HG03457 (cell line): ENCODE results near the gene TBL1X.
"Not testable (repeated sequence)": the region's sequence is repeated elsewhere in the genome, so short reads cannot be mapped to it uniquely, and the experiment has no call there.

ENCODE experiments used
- ATAC-seq: cut with Tn5 transposase; IDR thresholded peaks from one replicate; pipeline ENCODE4 v1.9.1; 2021; ENCODE audit warnings: moderate number of reproducible peaks; ENCODE audit not compliant: unreplicated experiment

TBL1X gene

DNA sequence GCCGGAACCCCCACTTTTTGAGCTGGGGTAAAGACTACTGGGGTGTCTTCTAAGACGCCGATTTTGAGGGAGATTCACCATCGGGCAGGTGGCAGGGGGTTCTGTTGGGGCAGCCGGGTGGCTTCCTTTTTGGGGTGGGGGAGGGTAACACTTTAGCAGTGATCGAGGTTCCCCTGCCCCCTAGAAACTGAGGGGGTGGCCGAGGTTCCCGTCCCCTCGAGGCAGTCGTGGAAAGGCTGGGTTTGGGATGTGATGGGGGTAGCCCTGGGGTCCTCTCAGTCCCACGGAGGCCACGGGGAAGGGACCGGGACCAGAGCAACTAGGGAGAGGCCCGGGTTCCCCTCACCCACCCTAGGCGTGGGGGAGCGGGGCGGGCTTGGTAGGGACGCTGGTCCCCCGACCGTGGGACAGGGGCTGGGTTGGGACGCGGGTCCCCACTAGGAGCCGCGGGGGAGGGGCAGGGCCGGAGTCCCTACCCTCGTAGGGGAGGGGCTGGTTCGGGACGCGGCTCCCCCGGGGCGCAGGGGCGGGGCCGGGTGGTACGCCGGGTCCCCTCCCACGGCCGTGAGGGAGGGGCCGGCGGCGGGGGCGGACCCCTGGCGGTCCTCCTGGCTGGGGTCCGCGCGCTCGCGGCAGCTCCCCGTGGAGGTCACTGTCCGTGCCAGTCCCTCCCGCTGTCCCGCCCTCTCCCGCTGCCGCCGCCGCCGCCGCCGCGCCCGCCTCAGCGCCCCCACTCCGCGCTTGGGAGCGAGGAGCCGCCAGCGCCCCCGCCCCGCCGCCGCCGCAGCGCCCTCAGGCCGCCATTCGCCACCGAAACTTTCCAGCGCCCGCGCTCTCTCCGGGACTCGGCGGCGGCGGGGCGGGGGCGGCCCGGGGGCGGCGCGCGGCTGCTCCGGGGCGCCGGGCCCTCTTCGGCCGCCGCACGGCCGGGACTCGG is at the start of gene TBL1X:
Gene TBL1X, plus strand, starts transcription at position 624 of the 937 bp plus-strand sequence. CDS start 188,529 bp downstream, outside the sequence.
- no peak for ATAC-seq

DNA sequence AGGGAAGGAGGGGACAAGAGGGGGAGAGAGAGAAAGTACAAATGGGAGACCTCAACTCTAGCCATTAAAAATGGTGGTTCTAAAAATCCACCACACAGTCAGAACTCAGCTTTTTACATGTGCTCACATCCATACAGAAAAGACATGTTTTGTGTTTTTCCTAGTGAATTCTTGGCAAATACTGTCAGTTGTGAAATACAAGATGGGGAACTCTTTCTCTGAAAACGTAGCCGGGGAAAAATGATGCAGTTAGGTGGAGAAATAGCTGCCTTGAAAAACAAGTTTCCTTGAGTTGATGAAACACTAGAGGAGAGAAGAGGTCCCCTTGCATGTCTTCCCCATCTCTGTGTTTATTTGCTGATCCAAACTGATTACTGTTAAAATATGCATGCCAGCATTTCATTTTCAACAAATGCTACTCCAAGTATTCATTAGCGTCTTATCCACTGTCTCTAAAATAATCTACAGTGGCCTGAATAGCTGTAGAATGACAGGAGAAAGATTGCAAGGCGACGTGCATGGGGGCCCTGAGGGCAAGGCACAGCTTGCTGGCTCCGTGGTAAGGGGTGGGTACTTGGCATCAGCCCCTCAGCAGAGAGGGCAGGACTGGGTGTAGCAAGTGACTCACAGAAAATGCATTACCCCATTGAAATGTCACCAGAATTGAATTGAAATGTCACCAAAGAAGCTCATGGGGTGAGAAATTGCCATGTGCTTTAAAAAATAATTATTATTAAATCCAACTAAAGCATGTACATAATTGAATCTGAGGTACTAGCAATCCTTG is 48.1 kb upstream of the TBL1X start:
- ATAC-seq, result no peak

DNA sequence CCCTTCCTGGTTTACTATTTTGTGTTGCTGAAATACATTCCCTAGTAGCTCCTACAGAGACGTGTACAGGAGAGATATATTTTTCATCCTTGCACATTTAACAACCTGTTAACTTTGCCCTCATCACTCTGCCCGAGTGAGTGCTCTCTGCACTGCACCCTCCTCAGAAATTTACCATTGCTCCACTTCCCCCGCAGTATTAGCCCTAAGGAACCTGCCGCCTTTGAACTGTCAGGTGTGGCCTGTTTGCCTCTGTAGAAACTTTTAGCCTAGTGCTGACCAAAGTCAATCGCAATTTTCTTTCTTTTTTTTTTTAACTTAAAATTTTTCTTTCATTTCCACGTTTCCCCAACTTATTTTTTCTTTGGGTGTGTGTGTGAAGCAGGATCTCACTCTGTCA is 46.6 kb upstream of the TBL1X start:
- no peak for ATAC-seq

DNA sequence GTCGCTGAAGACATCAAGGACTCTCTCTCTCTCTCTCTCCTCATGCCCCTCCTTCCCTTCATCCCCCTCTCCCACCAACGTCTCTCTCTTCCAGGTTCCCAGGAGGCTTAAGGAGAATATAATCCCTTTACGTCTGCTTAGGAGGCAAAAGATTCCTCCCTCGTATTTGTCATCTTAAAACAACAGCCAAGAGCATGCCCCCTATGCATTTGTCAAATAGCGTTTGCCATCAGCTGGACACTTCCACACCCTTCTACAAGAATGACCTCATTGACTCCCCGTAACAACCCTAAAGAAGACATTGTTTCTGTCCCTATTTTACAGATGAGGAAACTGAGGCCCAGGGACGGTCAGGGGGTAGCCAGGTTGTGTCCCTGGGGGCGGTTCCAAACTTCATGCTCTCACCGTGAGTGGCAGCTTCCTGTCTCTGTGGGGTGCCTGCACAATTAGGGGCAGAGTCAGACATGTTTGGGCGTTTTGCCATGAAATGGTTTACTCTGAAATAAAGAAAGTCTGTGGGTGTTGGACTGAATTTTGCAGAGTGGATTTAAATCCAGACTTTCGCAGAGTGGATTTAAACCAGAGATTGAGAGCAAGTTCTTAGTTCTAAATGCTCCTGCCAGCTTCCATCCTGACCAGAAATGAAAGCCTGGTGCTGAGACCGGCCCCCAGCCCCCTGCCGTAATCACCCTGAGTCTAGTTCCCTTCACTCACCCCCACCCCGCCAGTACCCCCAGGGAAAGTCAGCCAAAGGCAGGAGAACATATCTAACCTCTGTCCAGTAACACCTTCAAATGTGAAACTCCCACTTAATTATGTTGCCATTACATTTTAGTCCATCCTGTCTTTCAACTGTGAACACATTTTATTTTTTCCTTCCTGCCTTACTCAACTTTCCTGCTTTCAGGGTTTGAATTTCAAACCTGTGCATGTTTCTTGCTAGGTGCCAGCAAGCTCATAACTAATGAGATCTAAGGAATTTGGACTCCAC is 44.3 kb upstream of the TBL1X start:
- no peak for ATAC-seq

DNA sequence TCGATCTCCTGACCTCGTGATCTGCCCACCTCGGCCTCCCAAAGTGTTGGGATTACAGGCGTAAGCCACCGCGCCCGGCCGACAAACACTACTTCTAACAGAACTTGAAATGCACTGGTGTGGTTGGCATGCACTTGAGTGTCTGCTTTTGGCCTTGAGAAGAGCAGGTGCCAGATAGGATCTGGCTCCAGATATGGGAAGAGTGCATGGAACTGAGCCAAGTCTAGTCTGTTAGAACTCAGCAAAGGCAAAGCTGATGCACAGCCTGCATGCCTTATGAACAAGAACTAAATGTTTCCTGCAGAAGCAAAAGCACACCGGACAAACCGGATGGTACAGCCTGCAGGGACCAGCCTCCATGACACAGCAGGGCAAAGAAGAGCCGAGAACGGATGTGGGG is 35.1 kb upstream of the TBL1X start:
- ATAC-seq, result no peak

DNA sequence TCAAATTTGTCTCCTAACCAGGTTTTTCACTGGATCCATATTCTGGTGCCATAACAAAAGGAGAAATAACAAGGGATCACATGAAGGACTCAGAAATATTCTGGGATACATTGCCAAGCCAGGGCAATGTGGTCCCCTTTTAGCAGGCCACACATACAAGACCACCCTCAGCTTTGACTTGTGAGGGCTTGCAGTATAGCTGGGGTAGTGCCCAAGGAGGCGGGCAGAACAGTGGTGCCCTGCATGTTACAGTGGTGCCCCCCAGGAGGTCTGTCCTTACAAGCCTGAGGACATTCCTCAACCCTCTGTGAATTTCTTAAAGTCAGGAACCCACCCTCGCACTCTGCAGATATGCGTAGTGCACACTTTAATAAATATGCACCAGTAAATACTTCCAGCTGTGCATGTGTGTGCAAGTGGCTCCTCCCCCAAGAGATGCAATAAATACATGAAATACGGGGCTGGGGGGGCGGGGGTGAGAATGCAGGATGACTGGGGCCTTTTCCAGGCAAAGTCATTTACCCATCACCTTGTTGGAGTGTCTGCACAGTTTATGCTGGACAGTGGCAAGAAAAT is 34.4 kb upstream of the TBL1X start:
- no peak for ATAC-seq

DNA sequence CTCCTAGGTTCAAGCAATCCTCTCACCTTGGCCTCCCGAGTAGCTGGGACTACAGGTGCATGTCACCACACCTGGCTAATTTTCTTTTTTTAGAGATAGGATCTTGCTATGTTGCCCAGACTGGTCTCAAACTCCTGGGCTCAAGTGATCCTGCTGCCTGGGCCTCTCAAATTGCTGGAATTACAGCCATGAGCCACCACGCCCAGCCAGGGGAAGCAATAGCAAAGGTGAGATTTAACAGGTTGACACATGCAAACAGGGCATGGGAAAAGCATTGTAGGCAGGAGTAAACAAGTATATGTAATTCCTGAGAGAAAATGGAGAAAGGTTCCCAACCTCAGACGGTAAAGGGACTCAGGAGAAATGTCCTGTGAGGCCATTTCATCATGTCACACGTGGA is 33.6 kb upstream of the TBL1X start:
- ATAC-seq, result no peak

DNA sequence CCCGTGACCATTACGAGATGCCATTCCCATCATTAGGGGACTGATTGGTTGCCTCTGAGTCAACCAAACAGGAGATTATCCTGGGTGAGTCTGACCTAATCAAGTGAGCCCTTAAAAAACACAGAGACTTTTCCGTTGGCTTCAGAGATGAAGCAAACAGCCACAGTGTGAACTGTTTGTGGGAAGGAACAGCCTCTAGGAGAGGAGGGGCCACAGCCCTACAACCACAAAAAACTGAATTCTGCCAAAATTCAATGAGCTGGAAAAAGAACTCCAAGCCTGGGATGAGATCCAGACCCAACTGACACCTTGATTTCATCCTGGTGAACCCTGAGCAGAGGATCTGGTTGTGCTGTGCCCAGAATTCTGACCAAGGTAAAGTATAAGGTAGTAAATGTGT is 31.3 kb upstream of the TBL1X start:
- ATAC-seq, result no peak

DNA sequence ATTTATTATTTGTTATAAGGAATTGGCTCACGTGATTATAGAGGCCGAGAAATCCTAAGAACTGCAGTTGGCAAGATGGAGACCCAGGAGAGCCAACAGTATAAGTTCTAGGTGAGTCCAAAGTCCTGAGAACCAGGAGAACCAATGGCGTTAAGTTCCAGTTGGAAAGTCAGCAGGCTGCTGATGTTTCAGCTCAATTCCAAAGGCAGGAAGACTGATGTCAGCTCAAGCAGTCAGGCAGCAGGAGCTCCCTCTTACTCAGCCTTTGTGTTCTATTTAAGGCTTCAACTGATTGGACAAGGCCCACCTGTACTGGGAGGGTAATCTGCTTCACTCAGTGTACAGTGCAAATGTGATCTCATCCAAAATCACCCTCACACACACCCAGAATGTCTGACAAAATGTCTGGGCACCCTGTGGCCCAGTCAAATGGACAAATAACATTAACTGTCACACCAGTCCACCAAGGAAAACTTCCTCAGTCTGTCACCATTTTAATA is 30.8 kb upstream of the TBL1X start:
- ATAC-seq, result no peak

DNA sequence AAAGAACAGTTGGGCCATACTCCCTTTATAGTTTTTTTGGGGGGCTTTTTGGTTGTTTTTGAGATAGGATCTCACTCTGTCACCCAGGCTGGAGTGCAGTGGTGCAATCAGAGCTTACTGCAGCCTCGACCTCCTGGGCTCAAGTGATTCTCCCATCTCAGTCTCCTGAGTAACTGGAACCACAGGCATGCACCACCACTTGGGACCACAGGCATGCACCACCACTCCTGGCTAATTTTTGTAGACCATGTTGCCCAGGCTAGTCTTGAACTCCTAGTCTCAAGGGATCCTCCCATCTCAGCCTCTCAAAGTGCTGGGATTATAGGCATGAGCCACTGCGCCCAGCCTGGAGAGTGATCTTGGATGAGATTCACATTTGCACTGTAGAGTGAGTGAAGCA is 29.8 kb upstream of the TBL1X start:
- not testable (repeated sequence) for ATAC-seq

DNA sequence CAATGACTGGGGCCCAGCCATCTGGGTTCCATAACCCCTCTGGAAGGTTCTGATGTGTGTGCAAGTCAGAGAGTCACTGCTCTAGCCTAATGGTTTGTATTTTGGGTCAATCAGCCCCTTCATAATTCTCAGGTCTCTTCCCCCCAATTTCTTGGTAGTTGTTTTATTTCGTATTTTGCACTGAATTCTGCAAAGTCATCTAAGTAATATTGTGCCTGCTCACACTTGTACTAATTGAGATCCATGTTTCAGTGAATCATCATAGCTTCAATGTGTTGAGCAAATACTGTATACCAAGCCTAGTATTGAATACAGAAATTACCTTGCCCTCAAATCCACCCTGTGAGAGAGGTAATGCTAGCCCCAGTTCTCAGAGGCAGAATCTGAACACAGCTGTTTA is 28.0 kb upstream of the TBL1X start:
- no peak for ATAC-seq

DNA sequence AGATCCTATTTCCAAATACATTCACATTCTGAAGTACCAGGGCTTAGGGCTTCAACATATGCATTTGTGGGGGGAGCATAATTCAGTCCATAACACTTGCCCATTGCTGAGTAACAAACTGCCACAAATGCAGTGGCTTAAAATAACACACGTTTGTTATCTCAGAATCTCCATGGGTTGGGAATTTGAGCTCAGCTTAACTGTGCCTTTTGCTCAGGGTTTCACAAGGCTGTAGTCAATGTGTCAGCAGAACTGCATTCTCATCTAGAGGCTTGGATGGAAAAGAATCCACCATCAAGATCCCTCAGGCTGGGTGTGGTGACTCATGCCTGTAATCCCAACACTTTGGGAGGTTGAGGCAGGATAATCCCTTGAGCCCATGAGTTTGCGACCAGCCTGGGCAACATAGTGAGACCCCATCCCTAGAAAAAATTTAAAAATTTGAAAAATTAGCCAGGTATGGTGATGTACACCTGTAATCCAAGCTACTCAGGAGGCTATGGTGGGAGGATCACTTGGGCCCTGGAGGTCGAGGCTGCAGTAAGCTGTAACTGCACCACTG is 25.8 kb upstream of the TBL1X start:
- no peak for ATAC-seq

DNA sequence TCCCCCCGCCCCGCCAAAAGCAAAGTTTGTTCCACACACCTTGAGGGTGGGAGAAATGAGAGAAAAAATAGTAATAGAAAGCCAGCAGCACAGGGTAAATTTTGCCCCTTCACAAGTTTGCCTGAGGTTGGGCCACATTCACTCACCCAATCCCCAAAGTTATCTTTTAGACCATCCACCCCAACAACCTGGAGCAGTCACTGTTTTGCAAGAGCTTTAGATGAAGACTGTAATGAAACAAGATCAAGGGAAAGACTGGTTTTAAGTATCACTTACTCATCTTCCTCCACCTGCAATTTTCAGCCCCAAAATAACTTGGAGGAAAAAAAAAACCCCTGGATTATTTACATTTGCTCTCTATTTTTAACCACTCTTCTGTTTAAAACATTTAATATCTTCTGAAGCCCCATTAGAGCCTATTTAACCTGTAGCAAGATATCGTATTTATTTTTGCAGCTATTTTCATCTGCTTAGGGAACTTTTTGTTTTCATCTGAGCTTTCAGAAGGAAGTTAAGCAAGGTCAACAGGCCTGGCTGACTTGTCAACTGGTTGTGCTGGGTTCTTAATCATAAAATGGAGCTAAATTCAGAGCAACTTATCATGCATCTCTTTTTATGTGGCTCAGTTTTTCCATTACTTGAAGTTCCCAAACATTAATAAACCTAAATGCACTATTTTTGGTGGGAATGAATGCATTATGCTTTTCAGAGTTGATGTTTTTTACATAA is 24.6 kb upstream of the TBL1X start:
- no peak for ATAC-seq

DNA sequence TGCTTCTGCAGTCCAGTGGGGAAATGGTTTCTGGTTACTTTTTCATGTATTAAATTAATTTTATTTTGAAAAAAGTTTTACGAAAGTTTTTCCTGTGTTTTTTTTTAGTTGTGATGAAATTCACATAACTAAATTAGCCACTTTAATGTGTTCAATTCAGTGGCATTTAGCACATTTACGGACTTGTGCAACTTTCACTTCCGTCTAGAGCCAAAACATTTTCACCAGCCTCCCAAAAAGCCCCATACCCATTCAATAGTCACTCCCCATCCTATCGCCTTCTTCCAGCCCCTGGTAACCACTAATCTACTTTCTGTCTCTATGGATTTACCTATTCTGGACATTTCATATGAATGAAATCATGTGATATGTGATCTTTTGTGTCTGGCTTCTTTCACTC is 22.8 kb upstream of the TBL1X start:
- ATAC-seq, result no peak

DNA sequence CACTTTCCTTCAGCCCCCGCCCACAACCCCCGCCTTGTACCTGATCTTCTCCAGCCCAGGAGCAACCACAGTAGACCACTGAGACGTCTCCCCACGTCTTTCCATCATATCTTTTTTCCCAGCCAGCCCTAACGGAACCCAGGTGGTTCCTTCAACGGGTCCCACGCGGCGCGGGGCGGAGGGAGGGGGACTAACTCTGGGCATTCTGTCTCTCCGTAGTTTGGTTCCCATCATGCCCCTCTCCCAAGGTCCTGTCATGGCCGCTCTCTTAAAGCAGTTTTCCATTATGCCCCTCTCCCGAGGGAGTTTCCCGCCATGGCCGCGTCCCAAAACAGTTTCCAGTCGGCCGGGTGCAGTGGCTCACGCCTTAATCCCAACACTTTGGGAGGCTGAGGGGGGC is 21.5 kb upstream of the TBL1X start:
- ATAC-seq, result no peak

DNA sequence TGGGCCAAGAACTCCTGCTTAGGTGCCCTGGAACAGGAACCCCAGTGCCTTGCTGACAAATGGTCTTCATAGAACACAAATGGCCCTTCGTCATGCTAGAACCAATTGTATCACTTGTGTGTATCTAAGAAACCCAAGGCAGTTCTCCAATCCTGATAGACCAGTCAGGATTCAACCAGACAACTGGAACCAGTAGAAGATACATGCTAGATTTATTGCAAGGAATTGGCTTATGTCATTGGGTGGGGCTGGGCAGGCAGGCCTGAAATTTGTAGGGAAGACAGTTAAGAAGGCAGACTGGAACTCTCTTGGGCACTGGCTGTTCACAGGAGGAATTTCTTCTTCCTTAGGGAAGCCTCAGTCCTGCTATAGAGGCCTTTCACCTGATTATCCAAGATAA is 17.0 kb upstream of the TBL1X start:
- no peak for ATAC-seq

DNA sequence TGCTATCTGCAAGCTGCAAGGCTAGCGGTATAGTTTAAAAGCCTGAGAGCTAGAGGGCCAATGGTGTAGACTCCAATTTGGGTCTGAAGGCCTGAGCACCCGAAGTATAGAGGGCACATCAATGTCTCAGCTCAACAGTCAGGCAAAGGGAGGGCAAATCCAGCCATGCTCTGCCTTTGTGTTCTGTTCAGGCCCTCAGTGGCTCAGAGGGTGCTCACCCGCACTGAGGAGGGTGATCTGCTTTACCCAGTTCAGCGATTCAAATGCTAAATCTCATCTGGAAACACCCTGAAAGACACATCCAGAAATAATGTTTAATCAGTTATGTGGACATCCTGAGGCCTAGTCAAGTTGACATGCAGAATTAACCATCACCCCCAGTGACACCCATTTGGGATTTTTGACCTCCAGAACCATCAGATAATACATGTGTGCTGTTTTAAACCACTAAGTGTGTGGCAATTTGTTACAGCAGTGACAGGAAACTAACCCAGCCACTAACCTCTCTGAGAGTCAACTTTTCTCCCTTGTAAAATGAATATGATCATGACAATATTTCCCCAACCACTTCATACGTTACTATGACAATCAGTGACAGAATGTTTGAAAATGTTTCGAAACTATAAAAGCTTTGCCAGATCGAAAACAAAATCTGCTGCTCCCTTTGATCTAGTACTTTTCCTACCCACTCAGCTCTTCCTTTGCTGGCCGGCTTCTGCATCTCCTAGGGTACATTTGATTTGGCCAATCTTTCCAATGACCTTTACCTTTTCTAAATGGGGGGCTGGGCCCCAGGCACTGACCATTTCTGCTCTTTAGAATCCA is 8.4 kb upstream of the TBL1X start:
- no peak for ATAC-seq

DNA sequence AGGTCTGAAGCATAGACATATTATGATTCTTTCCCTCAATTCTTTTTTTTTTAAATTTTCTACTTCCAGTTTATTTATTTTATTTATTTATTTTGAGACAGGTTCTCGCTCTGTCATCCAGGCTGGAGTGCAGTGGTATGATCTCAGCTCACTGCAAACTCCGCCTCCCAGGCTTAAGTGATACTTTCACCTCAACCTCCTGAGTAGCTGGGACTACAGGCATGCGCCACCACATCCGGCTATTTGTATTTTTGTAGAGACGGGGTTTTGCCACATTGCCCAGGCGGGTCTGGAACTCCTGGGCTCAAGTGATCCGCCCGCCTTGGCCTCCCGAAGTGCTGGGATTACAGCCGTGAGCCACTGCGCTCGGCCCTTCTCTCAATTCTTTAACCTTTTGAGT is 6.8 kb upstream of the TBL1X start:
- ATAC-seq, result not testable (repeated sequence)
